Retinal pigment epithelial cell (primary cell): ENCODE results near the gene SCRN1.

Experiments
- DNase-seq: peaks from one replicate; pipeline ENCODE4 v3.0.0-alpha.2; 2010; ENCODE audit warnings: low read depth
- H3K4me3 ChIP-seq: 2 replicates; pipeline ENCODE4 v1.5.1; 2011; ENCODE audit warnings: mild to moderate bottlenecking, low read length, control low read depth, moderate library complexity
- CTCF ChIP-seq: conservative IDR thresholded peaks from 2 replicates; pipeline ENCODE4 v1.5.1; 2011; ENCODE audit warnings: low read depth, low read length, control low read depth, inconsistent platforms

The SCRN1 gene

GRCh38 chr7:30028749-30029635 is 39.4 kb upstream of the SCRN1 start:
- TF ChIP-seq CTCF: no peak
- peak overlapping the region; percentile 77 for H3K4me3 ChIP-seq
- no peak for DNase-seq

GRCh38 chr7:30028216-30028748 is 38.7 kb upstream of the SCRN1 start, which contains the start of gene PLEKHA8:
Gene PLEKHA8 (plus strand): TSS chr7:30028412. CDS start chr7:30028763, 351 bp downstream.
- peak; percentile 37 for DNase-seq
- H3K4me3 ChIP-seq: peak within 1 kb of the TSS; percentile 77
- no peak for TF ChIP-seq CTCF

- H3K4me3 ChIP-seq: peak overlapping the region; percentile 77
- no peak for DNase-seq
- no peak for TF ChIP-seq CTCF
Measured at GRCh38 chr7:30027740-30028215, 38.2 kb upstream of the SCRN1 start.

GRCh38 chr7:30027065-30027456 is 37.5 kb upstream of the SCRN1 start:
- peak overlapping the region; percentile 77 for H3K4me3 ChIP-seq
- peak; percentile 17 for DNase-seq
- no peak for TF ChIP-seq CTCF

GRCh38 chr7:30026229-30027064 is 36.8 kb upstream of the SCRN1 start, which contains the start of gene FKBP14:
Gene FKBP14 (minus strand): TSS chr7:30026702. CDS start chr7:30026508, 194 bp downstream.
- no peak for TF ChIP-seq CTCF
- H3K4me3 ChIP-seq: peak within 1 kb of the TSS; percentile 77
- peak; percentile 99 for DNase-seq

DNA sequence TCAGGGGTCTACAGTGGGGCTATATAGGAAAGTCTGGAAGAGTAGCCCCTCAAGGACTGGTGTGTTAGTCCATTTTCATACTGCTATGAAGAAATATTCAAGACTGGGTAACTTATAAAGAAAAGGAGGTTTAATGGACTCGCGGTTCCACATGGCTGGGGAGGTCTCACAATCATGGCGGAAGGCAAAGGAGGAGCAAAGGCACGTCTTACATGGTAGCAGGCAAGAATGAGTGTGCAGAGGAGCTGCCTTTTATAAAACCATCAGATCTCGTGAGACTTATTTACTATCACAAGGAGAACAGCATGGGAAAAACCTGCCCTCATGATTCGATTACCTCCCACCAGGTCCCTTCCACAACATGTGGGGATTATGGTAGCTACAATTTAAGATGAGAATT is 33.9 kb upstream of the SCRN1 start:
- no peak overlapping the region for H3K4me3 ChIP-seq
- no peak for TF ChIP-seq CTCF
- DNase-seq: no peak
